Stomach (tissue), 9 donors: Measurements from ENCODE around the gene ZNF182. TPM values are rescaled to one million over a fixed set of nuclear protein-coding genes. Genes with fewer than 3 reads are reported as not detected.
"Not testable (repeated sequence)": the region's sequence is repeated elsewhere in the genome, so short reads cannot be mapped to it uniquely, and the experiment has no call there.

Experiments used
- DNase-seq, 2 donors: peaks; one replicate each; pipeline versions ENCODE4 v3.0.0 to v3.0.0-alpha.2; 2013 to 2019
- H3K27ac ChIP-seq, 5 donors: fragments of 200-600 bp in 4 of 5; sonication (generic) in 4 of 5; one replicate each; pipeline ENCODE4 v1.5.1; 2013 to 2019; ENCODE audit warnings: mild to moderate bottlenecking in 1 of 5, moderate library complexity in 1 of 5
- H3K27me3 ChIP-seq, 3 donors: fragments of 200-600 bp; sonication (generic); one replicate each; pipeline ENCODE4 v1.5.1; 2017 to 2019; ENCODE audit warnings: mixed run types in 1 of 3
- H3K36me3 ChIP-seq, 4 donors: fragments of 200-600 bp; sonication (generic); 1 replicate in 3 of 4; 2 replicates in 1 of 4; pipeline ENCODE4 v1.5.1; 2016 to 2019
- H3K4me1 ChIP-seq, 4 donors: fragments of 200-600 bp; sonication (generic); one replicate each; pipeline ENCODE4 v1.5.1; 2016 to 2019
- H3K4me3 ChIP-seq, 4 donors: fragments of 200-600 bp; sonication (generic) in 3 of 4; one replicate each; pipeline ENCODE4 v1.5.1; 2016 to 2019; ENCODE audit warnings: mild to moderate bottlenecking in 1 of 4
- H3K9me3 ChIP-seq, 4 donors: fragments of 200-600 bp; sonication (generic); one replicate each; pipeline ENCODE4 v1.5.1; 2016 to 2019
- EP300 ChIP-seq: sonication (generic); formaldehyde crosslinking; IDR thresholded peaks from one replicate; pipeline ENCODE4 v1.6.1; 2017; ENCODE audit warnings: antibody characterized with exemption
- POLR2A ChIP-seq, 4 donors: fragments of 450-650 bp; IDR thresholded peaks; one replicate each; pipeline ENCODE4 v1.6.1; 2016; ENCODE audit warnings: antibody characterized with exemption in 4 of 4, control low read depth in 2 of 4, mild to moderate bottlenecking in 1 of 4, moderate library complexity in 1 of 4
- POLR2AphosphoS5 ChIP-seq, 3 donors: sonication (generic); formaldehyde crosslinking; IDR thresholded peaks; one replicate each; pipeline ENCODE4 v1.6.1; 2016; ENCODE audit warnings: antibody characterized with exemption in 3 of 3
- WGBS, 5 donors: extraction: QIAGEN DNeasy Blood & Tissue Kit in 3 of 5; methylation state at CpG; one replicate each; pipeline versions ENCODE4 v1.1.5 to v1.1.7; 2013 to 2018; 5-methylcytosine and 5-hydroxymethylcytosine counted together
- intact Hi-C: fragments of 100-400 bp; cut with DNase I; formaldehyde crosslinking; loops from one replicate; pipeline ENCODE4 v1.15.1; 2023; ENCODE audit warnings: low total_unique reads
- polyA plus RNA-seq, 3 donors: library from polyadenylated mRNA; stranded (reverse); fragments of 200-250 nt; gene quantifications; one replicate each; pipeline ENCODE4 v1.2.3, GENCODE V29; 2013
- total RNA-seq, 5 donors: library from RNA; depleted of rRNA; stranded (reverse); fragments of >200 nt; gene quantifications; one replicate each; pipeline versions ENCODE4 v1.1.0 to v1.2.3, GENCODE V29; 2014 to 2016
- TF ChIP-seq, protein P1 (sequence below), 7 experiments: fragments of 450-650 bp in 4 of 7; fragments of 200-600 bp in 3 of 7; sonication (generic) in 3 of 7; IDR thresholded peaks; one replicate each; pipeline ENCODE4 v1.5.1; 2016 to 2019; ENCODE audit warnings: antibody characterized with exemption in 7 of 7, control low read depth in 2 of 7, mild to moderate bottlenecking in 1 of 7
- donor health status: healthy with polysubstance abuse.
- donor health status: Bipolar disorder and iron deficiency.
- donor health status: healthy.

Gene ZNF182
- total and polyA plus RNA-seq, 8 donors: 1.7 to 23.3 (median 4.3) TPM

DNA sequence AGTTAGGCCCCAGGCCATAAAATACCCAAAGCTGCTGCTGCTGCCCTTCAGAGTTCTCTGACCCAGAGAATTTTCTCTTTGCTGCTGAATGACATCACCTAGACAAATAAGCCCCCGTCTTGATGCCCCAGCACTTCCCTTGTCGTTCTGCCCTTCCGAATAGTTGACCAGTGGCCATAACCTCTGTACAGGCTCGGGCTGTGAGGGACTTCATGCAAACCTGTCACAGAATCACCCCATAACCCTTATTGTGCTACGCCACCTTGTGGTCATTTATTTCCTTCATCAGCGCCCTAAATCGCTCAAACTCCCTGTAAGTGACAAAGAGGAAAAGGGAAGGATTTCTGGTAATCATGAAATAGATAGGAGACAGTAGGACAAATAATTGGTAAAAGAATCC, 21.8 kb upstream of the ZNF182 start:
- H3K27me3 ChIP-seq: no peaks in the 10 kb centered on the region
- peaks cover 0 to 23% (median 9%) of the 10 kb centered on the region in 4 donors for H3K9me3 ChIP-seq
- DNase-seq: peak; percentile 43 to 84
- peak overlapping the region in 2 of 5 donors; percentile 1 to 39 for H3K27ac ChIP-seq
- intact Hi-C loops: no loop called here
- WGBS, 5 donors: 2 to 11% (median 3%) methylated on average over 6 to 7 of the region's 7 CpGs
- peaks cover 0 to 7% (median 3%) of the 10 kb centered on the region in 4 donors for H3K4me1 ChIP-seq
- TF ChIP-seq, protein P1, sequence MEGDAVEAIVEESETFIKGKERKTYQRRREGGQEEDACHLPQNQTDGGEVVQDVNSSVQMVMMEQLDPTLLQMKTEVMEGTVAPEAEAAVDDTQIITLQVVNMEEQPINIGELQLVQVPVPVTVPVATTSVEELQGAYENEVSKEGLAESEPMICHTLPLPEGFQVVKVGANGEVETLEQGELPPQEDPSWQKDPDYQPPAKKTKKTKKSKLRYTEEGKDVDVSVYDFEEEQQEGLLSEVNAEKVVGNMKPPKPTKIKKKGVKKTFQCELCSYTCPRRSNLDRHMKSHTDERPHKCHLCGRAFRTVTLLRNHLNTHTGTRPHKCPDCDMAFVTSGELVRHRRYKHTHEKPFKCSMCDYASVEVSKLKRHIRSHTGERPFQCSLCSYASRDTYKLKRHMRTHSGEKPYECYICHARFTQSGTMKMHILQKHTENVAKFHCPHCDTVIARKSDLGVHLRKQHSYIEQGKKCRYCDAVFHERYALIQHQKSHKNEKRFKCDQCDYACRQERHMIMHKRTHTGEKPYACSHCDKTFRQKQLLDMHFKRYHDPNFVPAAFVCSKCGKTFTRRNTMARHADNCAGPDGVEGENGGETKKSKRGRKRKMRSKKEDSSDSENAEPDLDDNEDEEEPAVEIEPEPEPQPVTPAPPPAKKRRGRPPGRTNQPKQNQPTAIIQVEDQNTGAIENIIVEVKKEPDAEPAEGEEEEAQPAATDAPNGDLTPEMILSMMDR (IDR thresholded peaks at IDR 0.05): peak in 5 of 7 experiments; percentile 18 to 65 (median 56)
- no peak for TF ChIP-seq POLR2A (IDR thresholded peaks at IDR 0.05)
- H3K4me3 ChIP-seq: no peak overlapping the region
- H3K36me3 ChIP-seq: no peaks in the 10 kb centered on the region

DNA sequence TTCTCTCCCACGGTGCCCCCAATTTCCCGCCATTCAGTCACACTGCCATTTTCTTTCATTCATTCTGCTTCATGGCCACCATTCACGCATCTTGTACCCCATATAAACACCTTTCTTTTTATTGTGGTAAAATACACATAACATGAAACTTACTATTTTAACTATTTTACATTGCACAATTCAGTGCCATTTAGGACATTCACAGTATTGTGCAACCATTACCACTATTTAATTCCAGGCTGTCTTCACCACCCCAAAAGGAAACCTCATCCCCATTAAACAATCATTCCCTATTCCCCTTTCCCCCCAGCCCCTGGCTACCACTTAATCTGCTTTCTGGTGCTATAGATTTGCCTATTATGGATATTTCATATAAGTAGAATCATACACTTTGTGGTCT, 18.9 kb upstream of the ZNF182 start:
- no peak for TF ChIP-seq POLR2A (IDR thresholded peaks at IDR 0.05)
- TF ChIP-seq EP300: no peak
- no peak for TF ChIP-seq POLR2AphosphoS5 (IDR thresholded peaks at IDR 0.05)
- TF ChIP-seq, protein P1 (IDR thresholded peaks at IDR 0.05): no peak
- no peaks in the 10 kb centered on the region for H3K27me3 ChIP-seq
- H3K9me3 ChIP-seq: peaks cover 0 to 23% (median 9%) of the 10 kb centered on the region in 4 donors
- H3K36me3 ChIP-seq: no peaks in the 10 kb centered on the region
- no peak overlapping the region for H3K27ac ChIP-seq
- DNase-seq: no peak
- peaks cover 0 to 7% (median 3%) of the 10 kb centered on the region in 4 donors for H3K4me1 ChIP-seq
- intact Hi-C loops: no loop called here
- 73 to 98% (median 91%) methylated on average over 3 of the region's 3 CpGs for WGBS, 5 donors
- no peak overlapping the region for H3K4me3 ChIP-seq

DNA sequence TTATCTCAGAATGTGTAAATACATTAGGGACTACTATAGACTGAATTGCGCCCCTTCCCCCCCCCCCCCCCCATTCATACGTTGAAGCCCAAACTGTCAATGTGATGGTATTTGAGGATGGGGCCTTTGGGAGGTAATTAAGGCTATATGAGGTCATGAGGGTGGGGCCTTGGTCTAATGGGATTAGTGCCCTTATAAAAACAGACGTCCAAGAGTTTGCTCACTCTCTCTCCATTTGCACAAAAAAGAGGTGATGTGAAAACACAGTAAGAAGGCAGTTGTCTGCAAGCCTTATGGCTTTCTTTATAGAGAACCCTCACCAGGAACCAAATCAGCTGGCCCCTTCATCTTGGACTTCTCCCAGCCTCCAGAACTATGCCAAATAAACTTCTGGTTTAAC, 18.3 kb upstream of the ZNF182 start:
- TF ChIP-seq POLR2AphosphoS5 (IDR thresholded peaks at IDR 0.05) (no peak), EP300 (no peak), POLR2A (IDR thresholded peaks at IDR 0.05) (no peak)
- TF ChIP-seq, protein P1 (IDR thresholded peaks at IDR 0.05): no peak
- WGBS, 5 donors: 46 to 72% (median 54%) methylated on average over 2 to 3 of the region's 3 CpGs
- H3K9me3 ChIP-seq: peaks cover 0 to 23% (median 9%) of the 10 kb centered on the region in 4 donors
- no peaks in the 10 kb centered on the region for H3K36me3 ChIP-seq
- DNase-seq: no peak
- H3K27ac ChIP-seq: no peak overlapping the region
- peaks cover 0 to 7% (median 3%) of the 10 kb centered on the region in 4 donors for H3K4me1 ChIP-seq
- no peaks in the 10 kb centered on the region for H3K27me3 ChIP-seq
- intact Hi-C loops: no loop called here
- peak overlapping the region in 1 of 4 donors; percentile 54 for H3K4me3 ChIP-seq

DNA sequence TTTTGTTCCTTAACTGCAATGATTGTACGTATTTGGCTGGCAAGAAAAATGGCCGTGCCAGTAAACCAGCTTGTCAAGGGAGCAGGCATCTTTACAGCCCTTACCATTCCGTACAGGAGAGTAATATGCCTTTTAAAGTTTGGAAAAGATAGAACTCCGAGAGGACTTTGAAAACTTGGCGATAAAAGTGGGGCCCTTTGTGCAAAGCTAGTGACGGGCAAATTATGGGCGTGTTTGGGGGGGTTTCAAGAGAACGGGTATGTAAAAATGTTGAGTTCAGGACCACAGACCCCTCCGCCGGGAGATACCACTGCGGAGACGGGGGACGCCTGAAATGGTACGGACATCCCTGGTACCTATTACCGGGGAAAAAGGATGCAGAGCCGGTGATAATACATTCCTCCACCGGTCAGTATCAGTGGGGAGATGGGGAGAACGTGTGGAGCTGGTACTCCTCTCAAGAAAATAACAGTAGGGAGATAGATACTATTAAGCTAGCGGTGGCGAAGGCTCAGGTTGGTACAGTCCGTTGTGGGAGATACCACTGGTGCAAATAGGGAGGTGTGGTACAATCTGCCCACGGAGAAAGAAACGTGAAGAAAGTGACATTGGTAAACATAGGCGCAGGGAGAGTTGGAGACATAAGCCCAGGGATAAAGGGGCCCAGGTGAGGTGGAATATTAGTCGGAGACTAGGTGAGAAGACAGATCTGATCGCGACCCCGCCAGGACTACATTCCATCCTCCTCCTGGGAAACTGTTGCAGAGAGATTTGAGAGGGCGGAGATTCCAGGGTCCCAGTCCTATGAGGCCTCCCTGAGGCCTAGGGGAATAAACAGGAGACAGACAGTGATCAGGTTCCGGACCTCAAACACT, 17.5 kb upstream of the ZNF182 start:
- Histone ChIP-seq H3K4me3 (peak overlapping the region; percentile 43 to 54 (median 49)), H3K4me1 (peaks cover 0 to 7% (median 2%) of the 10 kb centered on the region in 4 donors), H3K9me3 (peaks cover 0 to 22% (median 9%) of the 10 kb centered on the region in 4 donors), H3K27ac (peak overlapping the region; percentile 67 to 88 (median 87)), H3K36me3 (no peaks in the 10 kb centered on the region), H3K27me3 (no peaks in the 10 kb centered on the region)
- intact Hi-C loops: no loop called here
- WGBS, 5 donors: 1 to 45% (median 7%) methylated on average over 29 to 30 of the region's 30 CpGs
- DNase-seq: peak; percentile 70 to 91
- no peak for TF ChIP-seq EP300
- no peak for TF ChIP-seq POLR2A (IDR thresholded peaks at IDR 0.05)
- TF ChIP-seq POLR2AphosphoS5 (IDR thresholded peaks at IDR 0.05): no peak
- TF ChIP-seq, protein P1 (IDR thresholded peaks at IDR 0.05): no peak

DNA sequence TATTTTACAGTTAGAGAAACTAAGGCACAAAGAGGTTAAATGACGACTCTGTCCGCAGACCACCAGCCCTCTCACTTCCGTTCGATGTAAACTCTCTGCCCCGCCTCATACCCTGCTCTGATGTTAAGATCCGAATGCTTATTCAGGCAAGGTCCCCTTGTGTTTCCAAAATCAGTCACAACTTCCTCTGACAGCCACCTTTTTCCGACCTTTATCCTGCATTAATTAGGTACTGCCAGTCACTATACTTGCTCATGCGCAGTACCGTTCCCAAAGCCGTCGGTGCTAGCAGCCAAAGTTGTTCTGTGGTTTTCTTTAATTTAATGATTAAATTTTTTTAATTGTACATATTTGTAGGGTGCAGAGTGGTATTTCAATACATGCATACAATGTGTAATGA, 16.7 kb upstream of the ZNF182 start:
- intact Hi-C loops, H3K36me3 ChIP-seq, DNase-seq, H3K27me3 ChIP-seq, H3K4me1 ChIP-seq: not testable (repeated sequence)
- peaks cover 0 to 20% (median 9%) of the 10 kb centered on the region in 4 donors for H3K9me3 ChIP-seq
- 23 to 65% (median 45%) methylated on average over 9 to 11 of the region's 11 CpGs for WGBS, 5 donors
- peak overlapping the region in 4 of 5 donors; percentile 84 to 88 (median 87) for H3K27ac ChIP-seq
- H3K4me3 ChIP-seq: peak overlapping the region; percentile 43 to 54 (median 49)

DNA sequence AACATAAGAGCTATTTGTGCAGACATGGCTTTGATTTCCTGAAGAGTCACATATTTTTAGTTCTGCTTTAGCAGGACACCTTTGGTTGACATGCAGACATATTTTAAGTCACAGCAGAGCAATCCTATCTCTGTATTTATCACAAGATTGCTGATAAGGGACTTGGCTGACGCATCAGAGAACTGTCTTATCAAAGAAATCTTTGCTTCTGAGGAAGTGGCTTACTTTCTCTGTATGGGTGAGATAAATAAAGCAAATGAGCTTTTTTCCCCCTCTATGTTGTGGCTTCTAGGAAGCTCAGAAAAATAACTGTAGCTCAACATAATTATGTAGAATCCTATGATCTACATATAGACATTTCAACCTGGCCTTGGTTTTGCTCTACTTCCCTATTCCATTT, 16.1 kb upstream of the ZNF182 start:
- H3K4me1 ChIP-seq, DNase-seq, H3K27ac ChIP-seq, H3K36me3 ChIP-seq, H3K27me3 ChIP-seq, H3K4me3 ChIP-seq, intact Hi-C loops: not testable (repeated sequence)
- peaks cover 0 to 20% (median 9%) of the 10 kb centered on the region in 4 donors for H3K9me3 ChIP-seq
- WGBS, 5 donors: no CpG with 5 or more reads among the region's 1 CpG
